HepG2 (cell line): ENCODE results near the gene PLD2. TPM values are rescaled to one million over a fixed set of nuclear protein-coding genes. Genes with fewer than 3 reads are reported as not detected.

Experiments
- CBFB ChIP-seq: sonication (generic); formaldehyde crosslinking; IDR thresholded peaks from 2 replicates; pipeline ENCODE4 v1.4.0; 2020; ENCODE audit warnings: missing genetic modification reagents
- ESRRA ChIP-seq: sonication (generic); formaldehyde crosslinking; IDR thresholded peaks from 2 replicates; pipeline ENCODE4 v1.5.1; 2020; ENCODE audit warnings: mild to moderate bottlenecking, low read depth, missing genetic modification reagents
- ISL2 ChIP-seq: sonication (generic); formaldehyde crosslinking; IDR thresholded peaks from 2 replicates; pipeline ENCODE4 v1.5.0; 2020; ENCODE audit warnings: missing genetic modification reagents
- JUNB ChIP-seq: sonication (generic); formaldehyde crosslinking; IDR thresholded peaks from 2 replicates; pipeline ENCODE4 v1.8.0; 2022; ENCODE audit warnings: missing genetic modification reagents, mild to moderate bottlenecking, borderline replicate concordance
- POLR2G ChIP-seq: fragments of 200-400 bp; formaldehyde crosslinking; IDR thresholded peaks from 2 replicates; pipeline ENCODE4 v1.6.1; 2018; ENCODE audit warnings: mild to moderate bottlenecking, low read depth, low read length, moderate library complexity
- PPARG ChIP-seq: conservative IDR thresholded peaks from 2 replicates; pipeline ENCODE4 v1.6.1; 2016; ENCODE audit warnings: missing biosample characterization, missing genetic modification reagents
- RFX5 ChIP-seq: IDR thresholded peaks from 2 replicates; pipeline ENCODE4 v1.6.1; 2011; ENCODE audit warnings: low read depth, low read length, improper control_type of control experiment
- SIN3B ChIP-seq: fragments of 150-350 bp; IDR thresholded peaks from 2 replicates; pipeline ENCODE4 v1.6.1; 2014; ENCODE audit warnings: low read length
- SMARCC2 ChIP-seq: fragments of 450-650 bp; IDR thresholded peaks from 2 replicates; pipeline ENCODE4 v1.6.1; 2017; ENCODE audit warnings: antibody characterized with exemption, mild to moderate bottlenecking
- TEAD3 ChIP-seq: optimal IDR thresholded peaks from 2 replicates; pipeline ENCODE3; 2016; ENCODE audit warnings: borderline replicate concordance
- ZNF234 ChIP-seq: sonication (generic); formaldehyde crosslinking; conservative IDR thresholded peaks from 2 replicates; pipeline ENCODE4 v1.5.1; 2020; ENCODE audit warnings: mild to moderate bottlenecking, missing genetic modification reagents
- ZNF292 ChIP-seq: sonication (generic); formaldehyde crosslinking; IDR thresholded peaks from 2 replicates; pipeline ENCODE4 v1.8.1; 2022; ENCODE audit warnings: mild to moderate bottlenecking, low read depth, missing genetic modification reagents, borderline replicate concordance
- ZNF430 ChIP-seq: sonication (generic); formaldehyde crosslinking; IDR thresholded peaks from 2 replicates; pipeline ENCODE4 v1.9.0; 2021; ENCODE audit warnings: mild to moderate bottlenecking, missing genetic modification reagents
- ZNF703 ChIP-seq: sonication (generic); formaldehyde crosslinking; IDR thresholded peaks from 2 replicates; pipeline ENCODE4 v1.5.1; 2020; ENCODE audit warnings: missing genetic modification reagents, mild to moderate bottlenecking, moderate library complexity, borderline replicate concordance
- ZSCAN31 ChIP-seq: sonication (generic); formaldehyde crosslinking; IDR thresholded peaks from 2 replicates; pipeline ENCODE4 v1.5.0; 2020; ENCODE audit warnings: low read depth, mild to moderate bottlenecking, missing genetic modification reagents
- polyA plus RNA-seq, 8 experiments: library from polyadenylated mRNA; depleted of rRNA in 3 of 8; stranded (reverse) in 7 of 8; unstranded in 1 of 8; fragments of >200 nt; fragmentation: Illumina TruSeq in 4 of 8; extraction: Trizol in 4 of 8; gene quantifications; 2 replicates each; pipeline versions ENCODE4 v1.2.1 to v1.2.3, GENCODE V29; 2011 to 2016; ENCODE audit warnings: low read depth in 4 of 8, missing spikeins in 1 of 8, mixed read lengths in 1 of 8; ENCODE audit not compliant: insufficient read depth in 1 of 8
- total RNA-seq, 5 experiments: library from RNA; depleted of rRNA; stranded (reverse); fragments of >200 nt; fragmentation: Illumina TruSeq; extraction: Trizol; gene quantifications; 2 replicates each; pipeline ENCODE4 v1.2.3, GENCODE V29; 2016; ENCODE audit warnings: low read depth in 1 of 5
- TF ChIP-seq, protein P1 (sequence below): IDR thresholded peaks from 2 replicates; pipeline ENCODE4 v1.6.1; 2016; ENCODE audit warnings: missing compliant biosample characterization, missing genetic modification reagents, borderline replicate concordance
- TF ChIP-seq, protein P2 (sequence below), 2 experiments: fragments of 450-650 bp in 1 of 2; sonication (generic) in 1 of 2; formaldehyde crosslinking; IDR thresholded peaks; 2 replicates each; pipeline versions ENCODE4 v1.5.0 to v1.8.0; 2020 to 2022; ENCODE audit warnings: mild to moderate bottlenecking in 1 of 2, missing genetic modification reagents in 1 of 2
- TF ChIP-seq, protein P3 (sequence below): sonication (generic); formaldehyde crosslinking; IDR thresholded peaks from 2 replicates; pipeline ENCODE4 v1.5.1; 2020; ENCODE audit warnings: mild to moderate bottlenecking, missing genetic modification reagents, borderline replicate concordance

PLD2 gene
- total and polyA plus RNA-seq, 2 of the 13 experiments (the other 11 are each of a cell fraction or from before 2014, with no cell fraction given), result 13.4 to 29.7 TPM

DNA sequence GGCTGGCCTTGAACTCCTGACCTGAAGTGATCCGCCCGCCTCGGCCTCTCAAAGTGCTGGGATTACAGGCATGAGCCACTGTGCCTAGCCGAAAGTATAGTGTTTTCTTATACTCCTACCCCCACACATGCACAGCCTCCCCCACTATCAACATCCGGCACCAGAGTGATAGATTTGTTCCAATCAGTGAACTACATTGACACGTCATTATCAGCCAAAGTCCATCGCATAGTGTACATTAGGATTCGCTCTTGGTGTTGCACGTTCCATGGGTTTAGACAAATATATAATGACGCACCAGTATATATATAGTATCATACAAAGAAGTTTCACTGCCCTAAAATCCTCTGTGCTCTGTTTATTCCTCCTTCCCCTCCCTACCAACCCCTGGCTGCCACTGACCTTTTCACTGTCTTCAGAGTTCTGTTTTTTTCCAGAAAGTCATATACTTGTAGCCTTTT, 47.1 kb upstream of the PLD2 start (continued):
- peak; percentile 84; the same call in 1 of the 2 replicates for TF ChIP-seq JUNB (CRISPR knock-in tag)
- peak; percentile 19 for TF ChIP-seq ZNF292
- TF ChIP-seq, protein P1, sequence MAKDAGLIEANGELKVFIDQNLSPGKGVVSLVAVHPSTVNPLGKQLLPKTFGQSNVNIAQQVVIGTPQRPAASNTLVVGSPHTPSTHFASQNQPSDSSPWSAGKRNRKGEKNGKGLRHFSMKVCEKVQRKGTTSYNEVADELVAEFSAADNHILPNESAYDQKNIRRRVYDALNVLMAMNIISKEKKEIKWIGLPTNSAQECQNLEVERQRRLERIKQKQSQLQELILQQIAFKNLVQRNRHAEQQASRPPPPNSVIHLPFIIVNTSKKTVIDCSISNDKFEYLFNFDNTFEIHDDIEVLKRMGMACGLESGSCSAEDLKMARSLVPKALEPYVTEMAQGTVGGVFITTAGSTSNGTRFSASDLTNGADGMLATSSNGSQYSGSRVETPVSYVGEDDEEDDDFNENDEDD (CRISPR knock-in tag), result peak; percentile 30; the same call in 1 of the 2 replicates
- peak; percentile 78; the same call in 1 of the 2 replicates for TF ChIP-seq ZNF430 (CRISPR knock-in tag)
- no peak for TF ChIP-seq ZNF234 (CRISPR knock-in tag)
- TF ChIP-seq ZSCAN31, result no peak
- TF ChIP-seq, protein P2, sequence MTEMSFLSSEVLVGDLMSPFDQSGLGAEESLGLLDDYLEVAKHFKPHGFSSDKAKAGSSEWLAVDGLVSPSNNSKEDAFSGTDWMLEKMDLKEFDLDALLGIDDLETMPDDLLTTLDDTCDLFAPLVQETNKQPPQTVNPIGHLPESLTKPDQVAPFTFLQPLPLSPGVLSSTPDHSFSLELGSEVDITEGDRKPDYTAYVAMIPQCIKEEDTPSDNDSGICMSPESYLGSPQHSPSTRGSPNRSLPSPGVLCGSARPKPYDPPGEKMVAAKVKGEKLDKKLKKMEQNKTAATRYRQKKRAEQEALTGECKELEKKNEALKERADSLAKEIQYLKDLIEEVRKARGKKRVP (CRISPR knock-in tag; IDR thresholded peaks at IDR 0.05), result peak in 1 of 2 experiments; percentile 85; a peak in 2 of 4 replicates
- 0 out of 2 replicates have a peak, but pooled peaks have one; percentile 59 for TF ChIP-seq CBFB (CRISPR knock-in tag)
- no peak for TF ChIP-seq SIN3B
- peak; percentile 62; the same call in 1 of the 2 replicates for TF ChIP-seq ESRRA (CRISPR knock-in tag)
- TF ChIP-seq, protein P3, sequence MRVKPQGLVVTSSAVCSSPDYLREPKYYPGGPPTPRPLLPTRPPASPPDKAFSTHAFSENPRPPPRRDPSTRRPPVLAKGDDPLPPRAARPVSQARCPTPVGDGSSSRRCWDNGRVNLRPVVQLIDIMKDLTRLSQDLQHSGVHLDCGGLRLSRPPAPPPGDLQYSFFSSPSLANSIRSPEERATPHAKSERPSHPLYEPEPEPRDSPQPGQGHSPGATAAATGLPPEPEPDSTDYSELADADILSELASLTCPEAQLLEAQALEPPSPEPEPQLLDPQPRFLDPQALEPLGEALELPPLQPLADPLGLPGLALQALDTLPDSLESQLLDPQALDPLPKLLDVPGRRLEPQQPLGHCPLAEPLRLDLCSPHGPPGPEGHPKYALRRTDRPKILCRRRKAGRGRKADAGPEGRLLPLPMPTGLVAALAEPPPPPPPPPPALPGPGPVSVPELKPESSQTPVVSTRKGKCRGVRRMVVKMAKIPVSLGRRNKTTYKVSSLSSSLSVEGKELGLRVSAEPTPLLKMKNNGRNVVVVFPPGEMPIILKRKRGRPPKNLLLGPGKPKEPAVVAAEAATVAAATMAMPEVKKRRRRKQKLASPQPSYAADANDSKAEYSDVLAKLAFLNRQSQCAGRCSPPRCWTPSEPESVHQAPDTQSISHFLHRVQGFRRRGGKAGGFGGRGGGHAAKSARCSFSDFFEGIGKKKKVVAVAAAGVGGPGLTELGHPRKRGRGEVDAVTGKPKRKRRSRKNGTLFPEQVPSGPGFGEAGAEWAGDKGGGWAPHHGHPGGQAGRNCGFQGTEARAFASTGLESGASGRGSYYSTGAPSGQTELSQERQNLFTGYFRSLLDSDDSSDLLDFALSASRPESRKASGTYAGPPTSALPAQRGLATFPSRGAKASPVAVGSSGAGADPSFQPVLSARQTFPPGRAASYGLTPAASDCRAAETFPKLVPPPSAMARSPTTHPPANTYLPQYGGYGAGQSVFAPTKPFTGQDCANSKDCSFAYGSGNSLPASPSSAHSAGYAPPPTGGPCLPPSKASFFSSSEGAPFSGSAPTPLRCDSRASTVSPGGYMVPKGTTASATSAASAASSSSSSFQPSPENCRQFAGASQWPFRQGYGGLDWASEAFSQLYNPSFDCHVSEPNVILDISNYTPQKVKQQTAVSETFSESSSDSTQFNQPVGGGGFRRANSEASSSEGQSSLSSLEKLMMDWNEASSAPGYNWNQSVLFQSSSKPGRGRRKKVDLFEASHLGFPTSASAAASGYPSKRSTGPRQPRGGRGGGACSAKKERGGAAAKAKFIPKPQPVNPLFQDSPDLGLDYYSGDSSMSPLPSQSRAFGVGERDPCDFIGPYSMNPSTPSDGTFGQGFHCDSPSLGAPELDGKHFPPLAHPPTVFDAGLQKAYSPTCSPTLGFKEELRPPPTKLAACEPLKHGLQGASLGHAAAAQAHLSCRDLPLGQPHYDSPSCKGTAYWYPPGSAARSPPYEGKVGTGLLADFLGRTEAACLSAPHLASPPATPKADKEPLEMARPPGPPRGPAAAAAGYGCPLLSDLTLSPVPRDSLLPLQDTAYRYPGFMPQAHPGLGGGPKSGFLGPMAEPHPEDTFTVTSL (CRISPR knock-in tag), result peak; percentile 90; the same call in 1 of the 2 replicates
- peak; percentile 44; the same call in 1 of the 2 replicates for TF ChIP-seq PPARG (CRISPR knock-in tag)
- no peak for TF ChIP-seq ISL2 (CRISPR knock-in tag)
- no peak for TF ChIP-seq RFX5
- TF ChIP-seq ZNF703 (CRISPR knock-in tag), result no peak
- no peak for TF ChIP-seq POLR2G
- TF ChIP-seq SMARCC2, result 0 out of 2 replicates have a peak, but pooled peaks have one; percentile 22
- peak; percentile 86 for TF ChIP-seq TEAD3 (CRISPR knock-in tag)
